Subcutaneous preadipocyte (primary cell): ENCODE data around the gene CCDC18. TPM values are rescaled to one million over a fixed set of nuclear protein-coding genes. Genes with fewer than 3 reads are reported as not detected.

ENCODE experiments used
- small RNA-seq: library from RNA; depleted of rRNA; stranded (forward); fragments of <200 nt; gene quantifications from one replicate; pipeline ENCODE3, GENCODE V24; 2012
- total RNA-seq: library from RNA; depleted of rRNA; stranded (reverse); fragments of >200 nt; gene quantifications from 2 replicates; pipeline ENCODE4 v1.2.3, GENCODE V29; 2012

Gene CCDC18, protein sequence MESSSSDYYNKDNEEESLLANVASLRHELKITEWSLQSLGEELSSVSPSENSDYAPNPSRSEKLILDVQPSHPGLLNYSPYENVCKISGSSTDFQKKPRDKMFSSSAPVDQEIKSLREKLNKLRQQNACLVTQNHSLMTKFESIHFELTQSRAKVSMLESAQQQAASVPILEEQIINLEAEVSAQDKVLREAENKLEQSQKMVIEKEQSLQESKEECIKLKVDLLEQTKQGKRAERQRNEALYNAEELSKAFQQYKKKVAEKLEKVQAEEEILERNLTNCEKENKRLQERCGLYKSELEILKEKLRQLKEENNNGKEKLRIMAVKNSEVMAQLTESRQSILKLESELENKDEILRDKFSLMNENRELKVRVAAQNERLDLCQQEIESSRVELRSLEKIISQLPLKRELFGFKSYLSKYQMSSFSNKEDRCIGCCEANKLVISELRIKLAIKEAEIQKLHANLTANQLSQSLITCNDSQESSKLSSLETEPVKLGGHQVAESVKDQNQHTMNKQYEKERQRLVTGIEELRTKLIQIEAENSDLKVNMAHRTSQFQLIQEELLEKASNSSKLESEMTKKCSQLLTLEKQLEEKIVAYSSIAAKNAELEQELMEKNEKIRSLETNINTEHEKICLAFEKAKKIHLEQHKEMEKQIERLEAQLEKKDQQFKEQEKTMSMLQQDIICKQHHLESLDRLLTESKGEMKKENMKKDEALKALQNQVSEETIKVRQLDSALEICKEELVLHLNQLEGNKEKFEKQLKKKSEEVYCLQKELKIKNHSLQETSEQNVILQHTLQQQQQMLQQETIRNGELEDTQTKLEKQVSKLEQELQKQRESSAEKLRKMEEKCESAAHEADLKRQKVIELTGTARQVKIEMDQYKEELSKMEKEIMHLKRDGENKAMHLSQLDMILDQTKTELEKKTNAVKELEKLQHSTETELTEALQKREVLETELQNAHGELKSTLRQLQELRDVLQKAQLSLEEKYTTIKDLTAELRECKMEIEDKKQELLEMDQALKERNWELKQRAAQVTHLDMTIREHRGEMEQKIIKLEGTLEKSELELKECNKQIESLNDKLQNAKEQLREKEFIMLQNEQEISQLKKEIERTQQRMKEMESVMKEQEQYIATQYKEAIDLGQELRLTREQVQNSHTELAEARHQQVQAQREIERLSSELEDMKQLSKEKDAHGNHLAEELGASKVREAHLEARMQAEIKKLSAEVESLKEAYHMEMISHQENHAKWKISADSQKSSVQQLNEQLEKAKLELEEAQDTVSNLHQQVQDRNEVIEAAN (N-terminal part only)
- 14.7 and 18.2 TPM in 2 replicates for total RNA-seq

GRCh38 chr1:93180723-93181613, at the start of gene CCDC18:
Gene CCDC18, plus strand, starts transcription at chr1:93180724. Its CDS starts 2,638 bp downstream, at chr1:93183362.

DNA sequence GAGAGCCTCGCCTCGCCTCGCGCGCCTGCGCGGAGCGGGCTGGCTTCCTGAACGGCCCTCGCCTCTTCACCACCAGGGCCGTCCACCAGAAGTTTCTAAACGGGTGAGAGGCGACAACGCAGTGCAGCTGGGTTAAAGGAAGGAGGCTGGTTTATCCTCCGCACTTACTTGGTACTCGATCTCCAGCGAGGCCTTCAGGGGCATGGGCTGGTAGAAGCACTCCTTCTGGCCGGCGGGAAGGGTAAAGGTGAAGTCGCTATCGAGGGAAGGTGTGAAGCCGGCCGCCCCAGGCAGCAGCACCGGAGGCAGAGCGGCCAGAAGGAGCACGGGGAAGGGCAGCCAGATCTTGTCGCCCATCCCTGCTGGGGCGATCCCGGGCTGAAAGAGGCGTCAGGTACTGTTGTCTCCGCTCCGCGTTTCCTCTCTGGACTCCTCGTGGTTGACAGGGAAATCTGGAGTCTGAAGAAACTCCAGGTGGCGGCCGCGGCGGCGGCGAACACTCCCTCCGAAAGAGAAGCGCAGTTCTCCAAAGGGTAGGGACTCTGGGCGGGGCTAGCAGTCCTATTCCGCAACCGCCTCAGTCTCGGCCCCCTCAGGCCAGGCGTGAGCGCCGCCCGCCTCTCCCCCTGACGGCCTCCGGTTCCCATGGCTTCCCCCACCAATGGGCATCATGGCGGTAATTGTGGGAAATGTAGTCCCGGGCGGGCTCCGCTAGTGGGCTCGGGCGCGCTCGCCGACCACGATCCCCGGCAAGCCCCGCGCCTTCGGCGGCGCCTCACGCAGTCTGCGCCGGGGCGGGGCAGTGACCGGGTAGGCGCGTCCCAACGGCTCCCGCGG, 420 bp upstream of the CCDC18 start, which contains the start of gene TMED5:
TSS of gene TMED5 (minus strand) at position 528 of the 837 bp plus-strand sequence. CDS start at position 357, 171 bp downstream.

Small RNAs within 50 kb of the gene (small RNA-seq; reads per million reads assigned to genes)
- gene AC126124.1 (not detected), gene AL139421.1 (not detected)

Other genes starting within 250 kb of the CCDC18 start
- gene DIPK1A, start 219.3 kb upstream of the CCDC18 start, total RNA-seq, result 5.9 and 7.8 TPM in 2 replicates
- 9.9 and 16.8 TPM in 2 replicates for gene MTF2, start 101.4 kb upstream of the CCDC18 start, total RNA-seq
- gene TMED5, start 311 bp upstream of the CCDC18 start, total RNA-seq, result 67.6 and 83.7 TPM in 2 replicates
- 20.9 and 25.8 TPM in 2 replicates for gene DR1, start 165.2 kb downstream of the CCDC18 start, total RNA-seq